HepG2 (cell line): ENCODE measurements around the gene ZNF557.

ENCODE experiments used
- CTCF ChIP-seq: sonication (generic); formaldehyde crosslinking; IDR thresholded peaks from 2 replicates; pipeline ENCODE4 v1.5.0; 2020; ENCODE audit warnings: mild to moderate bottlenecking, missing genetic modification reagents, moderate library complexity
- E2F5 ChIP-seq: sonication (generic); formaldehyde crosslinking; conservative IDR thresholded peaks from 2 replicates; pipeline ENCODE4 v1.4.0; 2020; ENCODE audit warnings: missing genetic modification reagents
- EZH2 ChIP-seq: conservative IDR thresholded peaks from 2 replicates; pipeline ENCODE4 v1.6.1; 2012; ENCODE audit warnings: mild to moderate bottlenecking, low read depth, low read length, moderate library complexity
- KAT2B ChIP-seq: fragments of 150-350 bp; IDR thresholded peaks from 2 replicates; pipeline ENCODE4 v1.6.1; 2014; ENCODE audit warnings: low read depth, low read length, borderline replicate concordance
- KDM4B ChIP-seq: sonication (generic); formaldehyde crosslinking; IDR thresholded peaks from 2 replicates; pipeline ENCODE4 v1.4.0; 2020; ENCODE audit warnings: missing genetic modification reagents
- KDM5A ChIP-seq: fragments of 200-600 bp; sonication (generic); IDR thresholded peaks from 2 replicates; pipeline ENCODE4 v1.7.0; 2018; ENCODE audit warnings: antibody characterized with exemption, mild to moderate bottlenecking, low read length, borderline replicate concordance
- KLF6 ChIP-seq: IDR thresholded peaks from 2 replicates; pipeline ENCODE4 v1.8.0; 2016; ENCODE audit warnings: missing biosample characterization, missing genetic modification reagents
- KLF9 ChIP-seq: IDR thresholded peaks from 2 replicates; pipeline ENCODE4 v1.6.1; 2016; ENCODE audit warnings: low read depth
- POLR2A ChIP-seq, 2 experiments: IDR thresholded peaks; 2 replicates each; pipeline ENCODE4 v1.6.1; 2011; ENCODE audit warnings: low read depth in 2 of 2, low read length in 2 of 2, mild to moderate bottlenecking in 1 of 2, moderate library complexity in 1 of 2; ENCODE audit not compliant: insufficient read depth in 1 of 2
- ZNF326 ChIP-seq: sonication (generic); formaldehyde crosslinking; IDR thresholded peaks from 2 replicates; pipeline ENCODE4 v1.4.0; 2020; ENCODE audit warnings: missing genetic modification reagents, borderline replicate concordance
- TF ChIP-seq, protein P1 (sequence below): sonication (generic); formaldehyde crosslinking; IDR thresholded peaks from 2 replicates; pipeline ENCODE4 v1.8.0; 2022; ENCODE audit warnings: low read depth, missing genetic modification reagents
- TF ChIP-seq, protein P2 (sequence below), 2 experiments: IDR thresholded peaks; 2 replicates each; pipeline ENCODE4 v1.6.1; 2011 to 2012; ENCODE audit warnings: low read length in 2 of 2, borderline replicate concordance in 1 of 2, low read depth in 1 of 2, mild to moderate bottlenecking in 1 of 2, moderate library complexity in 1 of 2
- TF ChIP-seq, protein P3 (sequence below): sonication (generic); formaldehyde crosslinking; IDR thresholded peaks from 2 replicates; pipeline ENCODE4 v1.8.0; 2022; ENCODE audit warnings: mild to moderate bottlenecking, missing genetic modification reagents, moderate library complexity

DNA sequence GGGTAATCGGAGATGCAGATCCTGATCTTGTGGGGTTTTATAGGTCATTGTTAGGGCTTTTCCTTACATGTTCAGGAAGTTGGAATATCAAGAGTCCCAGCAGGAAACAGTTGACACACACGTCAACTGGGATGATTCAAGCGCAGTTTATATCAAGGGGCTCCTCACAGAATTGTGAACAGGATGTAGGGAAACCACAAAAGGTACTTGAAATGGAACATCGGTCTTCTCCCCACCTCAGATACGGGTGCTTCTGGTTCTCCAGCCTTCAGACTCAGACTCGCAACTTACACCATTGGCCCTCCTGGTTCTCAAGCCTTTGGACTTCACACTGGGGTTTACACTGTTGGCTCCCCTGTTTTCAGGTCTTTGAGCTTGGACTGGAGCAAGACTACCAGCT is 19.5 kb downstream of the ZNF557 start:
- TF ChIP-seq KDM5A = no peak
- TF ChIP-seq, protein P1, sequence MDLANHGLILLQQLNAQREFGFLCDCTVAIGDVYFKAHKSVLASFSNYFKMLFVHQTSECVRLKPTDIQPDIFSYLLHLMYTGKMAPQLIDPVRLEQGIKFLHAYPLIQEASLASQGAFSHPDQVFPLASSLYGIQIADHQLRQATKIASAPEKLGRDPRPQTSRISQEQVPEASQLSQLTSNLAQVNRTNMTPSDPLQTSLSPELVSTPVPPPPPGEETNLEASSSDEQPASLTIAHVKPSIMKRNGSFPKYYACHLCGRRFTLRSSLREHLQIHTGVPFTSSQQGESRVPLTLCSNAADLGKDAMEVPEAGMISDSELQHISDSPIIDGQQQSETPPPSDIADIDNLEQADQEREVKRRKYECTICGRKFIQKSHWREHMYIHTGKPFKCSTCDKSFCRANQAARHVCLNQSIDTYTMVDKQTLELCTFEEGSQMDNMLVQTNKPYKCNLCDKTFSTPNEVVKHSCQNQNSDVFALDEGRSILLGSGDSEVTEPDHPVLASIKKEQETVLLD (CRISPR knock-in tag) = no peak
- no peak for TF ChIP-seq CTCF (CRISPR knock-in tag)
- TF ChIP-seq, protein P2, sequence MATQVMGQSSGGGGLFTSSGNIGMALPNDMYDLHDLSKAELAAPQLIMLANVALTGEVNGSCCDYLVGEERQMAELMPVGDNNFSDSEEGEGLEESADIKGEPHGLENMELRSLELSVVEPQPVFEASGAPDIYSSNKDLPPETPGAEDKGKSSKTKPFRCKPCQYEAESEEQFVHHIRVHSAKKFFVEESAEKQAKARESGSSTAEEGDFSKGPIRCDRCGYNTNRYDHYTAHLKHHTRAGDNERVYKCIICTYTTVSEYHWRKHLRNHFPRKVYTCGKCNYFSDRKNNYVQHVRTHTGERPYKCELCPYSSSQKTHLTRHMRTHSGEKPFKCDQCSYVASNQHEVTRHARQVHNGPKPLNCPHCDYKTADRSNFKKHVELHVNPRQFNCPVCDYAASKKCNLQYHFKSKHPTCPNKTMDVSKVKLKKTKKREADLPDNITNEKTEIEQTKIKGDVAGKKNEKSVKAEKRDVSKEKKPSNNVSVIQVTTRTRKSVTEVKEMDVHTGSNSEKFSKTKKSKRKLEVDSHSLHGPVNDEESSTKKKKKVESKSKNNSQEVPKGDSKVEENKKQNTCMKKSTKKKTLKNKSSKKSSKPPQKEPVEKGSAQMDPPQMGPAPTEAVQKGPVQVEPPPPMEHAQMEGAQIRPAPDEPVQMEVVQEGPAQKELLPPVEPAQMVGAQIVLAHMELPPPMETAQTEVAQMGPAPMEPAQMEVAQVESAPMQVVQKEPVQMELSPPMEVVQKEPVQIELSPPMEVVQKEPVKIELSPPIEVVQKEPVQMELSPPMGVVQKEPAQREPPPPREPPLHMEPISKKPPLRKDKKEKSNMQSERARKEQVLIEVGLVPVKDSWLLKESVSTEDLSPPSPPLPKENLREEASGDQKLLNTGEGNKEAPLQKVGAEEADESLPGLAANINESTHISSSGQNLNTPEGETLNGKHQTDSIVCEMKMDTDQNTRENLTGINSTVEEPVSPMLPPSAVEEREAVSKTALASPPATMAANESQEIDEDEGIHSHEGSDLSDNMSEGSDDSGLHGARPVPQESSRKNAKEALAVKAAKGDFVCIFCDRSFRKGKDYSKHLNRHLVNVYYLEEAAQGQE (IDR thresholded peaks at IDR 0.05; ENCODE audit: borderline replicate concordance in 1 of 2, low read depth in 1 of 2, low read length in 2 of 2) = no peak
- TF ChIP-seq, protein P3, sequence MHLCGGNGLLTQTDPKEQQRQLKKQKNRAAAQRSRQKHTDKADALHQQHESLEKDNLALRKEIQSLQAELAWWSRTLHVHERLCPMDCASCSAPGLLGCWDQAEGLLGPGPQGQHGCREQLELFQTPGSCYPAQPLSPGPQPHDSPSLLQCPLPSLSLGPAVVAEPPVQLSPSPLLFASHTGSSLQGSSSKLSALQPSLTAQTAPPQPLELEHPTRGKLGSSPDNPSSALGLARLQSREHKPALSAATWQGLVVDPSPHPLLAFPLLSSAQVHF (CRISPR knock-in tag) = no peak
- TF ChIP-seq EZH2 = no peak
- TF ChIP-seq POLR2A (IDR thresholded peaks at IDR 0.05; ENCODE audit: insufficient read depth in 1 of 2, low read depth in 2 of 2, low read length in 2 of 2) = no peak
- no peak for TF ChIP-seq KAT2B
- TF ChIP-seq KLF6 (CRISPR knock-in tag) = no peak
- no peak for TF ChIP-seq KLF9 (CRISPR knock-in tag)
- TF ChIP-seq E2F5 (CRISPR knock-in tag) = no peak
- TF ChIP-seq ZNF326 = no peak
- TF ChIP-seq KDM4B (CRISPR knock-in tag) = no peak
